GM19328 (cell line): ENCODE measurements around the gene FJX1.

Experiments used
- ATAC-seq: cut with Tn5 transposase; IDR thresholded peaks from one replicate; pipeline ENCODE4 v1.9.1; 2021; ENCODE audit warnings: mild to moderate bottlenecking, moderate library complexity; ENCODE audit not compliant: unreplicated experiment

Gene FJX1

GRCh38 chr11:35617687-35618496 is at the start of gene FJX1:
FJX1 (plus strand) TSS chr11:35618460; CDS start chr11:35618637, 177 bp downstream.
- ATAC-seq = no peak

DNA sequence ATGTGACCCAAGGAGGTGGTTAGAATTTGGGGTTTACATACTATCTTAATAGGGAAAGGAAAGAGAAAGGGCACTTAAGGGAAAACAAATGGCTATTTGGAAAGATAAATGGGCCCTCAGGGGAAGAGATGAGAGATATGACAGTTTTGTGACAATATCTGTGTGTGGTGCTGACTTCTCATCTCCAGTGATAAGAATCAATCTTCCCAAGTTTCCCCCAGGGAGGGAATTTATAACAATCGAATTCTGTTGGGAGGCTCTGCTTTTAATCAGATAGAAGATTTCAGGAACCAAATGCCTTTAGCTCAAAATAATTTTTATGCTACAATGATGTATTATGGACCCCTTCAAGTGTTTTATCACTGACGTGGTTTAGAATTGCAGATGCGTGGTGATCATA is 46.6 kb upstream of the FJX1 start:
- ATAC-seq = no peak

DNA sequence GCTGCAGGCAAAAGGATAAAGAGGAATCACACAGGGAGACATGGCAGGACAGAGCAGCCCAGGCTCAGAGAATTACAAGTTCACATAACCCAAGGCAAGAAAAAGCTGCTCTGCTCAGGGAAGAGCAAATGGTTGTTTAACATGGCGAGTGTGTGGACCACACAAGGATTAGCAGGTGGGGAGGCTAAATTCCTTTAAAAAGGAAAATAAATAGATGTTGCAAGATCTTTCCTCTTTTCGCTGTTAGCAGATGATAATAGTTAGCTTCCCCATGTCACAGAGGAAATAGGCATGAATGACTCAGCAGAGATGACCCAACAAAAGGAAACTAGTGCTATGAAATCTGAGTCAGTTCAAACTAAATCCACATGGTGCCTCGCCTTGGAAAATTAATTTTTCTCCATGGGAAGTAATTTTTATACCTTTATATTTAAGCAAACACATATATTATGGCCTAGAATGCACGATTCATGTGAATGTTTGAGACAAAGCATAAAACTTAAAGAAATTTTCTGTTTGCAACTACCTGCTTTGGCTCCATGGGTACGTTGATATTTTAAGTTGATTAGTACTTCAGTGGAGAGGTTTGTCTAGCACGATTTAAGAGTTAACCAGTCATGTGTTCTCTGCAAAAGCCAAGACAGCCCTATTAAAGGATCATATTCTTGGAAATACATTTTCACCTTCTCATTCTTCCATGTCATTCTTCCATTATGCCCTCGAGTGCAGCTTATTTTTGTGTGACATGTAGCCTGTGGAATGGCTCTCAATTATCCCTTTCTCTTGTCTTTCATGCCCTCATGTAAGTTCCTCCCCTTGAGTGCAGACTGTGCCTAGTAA is 38.5 kb upstream of the FJX1 start:
- ATAC-seq = no peak

DNA sequence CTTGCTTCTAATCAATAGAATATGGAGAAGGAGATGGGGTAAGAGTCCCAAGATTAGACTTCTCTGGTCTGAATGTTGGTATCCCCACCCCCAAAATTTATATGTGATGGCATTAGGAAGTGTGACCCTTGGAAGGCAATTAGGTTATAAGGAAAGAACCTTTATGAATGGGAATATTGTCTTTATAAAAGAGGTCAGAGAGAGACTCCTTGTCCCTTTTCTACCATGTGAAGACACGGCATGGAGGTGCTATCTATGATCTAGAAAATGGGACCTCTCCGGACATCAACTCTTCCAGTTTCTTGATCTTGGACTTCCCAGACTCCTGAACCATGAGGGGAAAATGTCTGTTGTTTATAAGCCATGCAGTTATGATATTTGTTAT is 37.9 kb upstream of the FJX1 start:
- ATAC-seq = no peak

DNA sequence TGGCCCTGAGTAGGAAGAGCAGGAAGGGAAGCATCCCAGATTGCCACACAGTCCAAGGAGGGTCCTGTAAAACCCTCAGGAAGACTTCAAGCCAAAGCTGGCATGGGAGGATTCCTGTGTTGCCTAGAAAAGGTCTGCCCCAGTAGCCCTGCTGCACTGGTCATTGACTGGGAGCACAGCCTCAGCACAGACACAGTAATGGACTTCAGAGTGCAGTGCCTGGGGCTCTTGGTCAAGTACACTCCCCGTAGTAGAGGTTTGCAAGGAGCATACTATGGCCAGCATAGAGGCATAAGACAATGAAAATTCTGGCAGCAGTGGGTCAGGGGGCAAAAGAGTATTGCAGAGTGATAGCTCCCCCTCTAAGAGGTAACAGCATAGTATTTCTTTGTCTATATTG is 36.2 kb upstream of the FJX1 start:
- no peak for ATAC-seq

DNA sequence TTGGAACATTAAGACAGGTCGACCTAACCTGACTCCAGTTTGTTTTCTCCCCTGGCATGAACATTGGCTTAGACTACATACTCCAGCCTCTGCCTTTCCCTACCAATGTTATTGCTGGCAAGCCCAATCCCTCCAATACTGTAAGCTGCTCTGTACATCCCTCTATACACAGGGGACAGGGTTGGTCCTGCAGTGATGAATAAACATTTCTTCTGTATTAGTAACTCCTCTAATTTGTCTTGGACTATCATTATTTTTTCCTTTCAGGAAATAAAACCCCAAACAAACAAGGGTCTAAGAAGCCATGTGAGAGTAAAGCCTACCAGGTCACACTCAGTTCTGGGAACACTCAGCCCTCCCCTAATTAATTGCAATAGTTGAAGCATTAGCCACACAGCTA is 35.1 kb upstream of the FJX1 start:
- no peak for ATAC-seq

GRCh38 chr11:35583843-35584242 is 34.4 kb upstream of the FJX1 start:
- no peak for ATAC-seq

- ATAC-seq = no peak
These were observed 33.9 kb upstream of the FJX1 start for GRCh38 chr11:35584321-35584720.

GRCh38 chr11:35585416-35585815 is 32.8 kb upstream of the FJX1 start:
- ATAC-seq = no peak

- no peak for ATAC-seq
These were observed 32.0 kb upstream of the FJX1 start for GRCh38 chr11:35586222-35586621.

- ATAC-seq = no peak
These were observed 30.3 kb upstream of the FJX1 start for GRCh38 chr11:35587972-35588371.

DNA sequence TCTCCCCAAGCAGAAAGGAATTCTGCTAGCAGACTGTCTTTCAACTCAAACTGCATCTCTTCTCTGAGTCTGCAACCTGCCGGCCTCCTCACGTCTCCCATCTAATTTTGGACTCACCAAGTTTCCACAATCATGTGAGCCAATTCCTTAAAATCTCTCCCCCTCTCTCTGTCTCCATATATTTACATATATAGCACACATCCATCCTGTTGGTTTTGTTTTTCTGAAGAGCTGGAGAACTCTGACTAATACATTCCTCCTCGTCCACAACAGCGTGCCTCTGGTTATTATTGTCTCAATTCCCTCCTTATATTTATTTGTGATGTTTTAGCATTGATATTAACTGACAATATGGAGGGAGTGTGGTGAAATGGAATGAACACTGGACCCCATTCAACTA is 29.6 kb upstream of the FJX1 start:
- no peak for ATAC-seq

DNA sequence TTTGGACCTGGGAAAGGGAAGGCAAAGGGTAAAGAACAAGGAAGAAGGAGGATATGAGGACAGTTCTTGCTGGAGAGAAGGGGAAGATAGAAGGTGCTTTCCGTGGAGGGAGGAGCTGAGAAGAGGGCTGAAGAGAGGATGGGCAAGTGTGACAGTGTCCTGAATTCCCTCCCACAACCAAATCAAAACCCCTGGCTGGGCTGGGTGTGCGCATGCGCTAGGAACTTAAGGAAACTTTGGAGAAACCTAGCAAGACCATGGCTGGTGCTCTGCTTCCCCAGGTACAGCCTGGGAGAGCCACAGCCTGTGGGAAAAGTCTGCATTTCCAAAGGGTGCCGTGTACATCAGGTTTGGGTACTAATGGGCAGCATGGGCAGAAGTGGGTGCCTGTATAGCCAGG is 29.0 kb upstream of the FJX1 start:
- ATAC-seq = no peak

DNA sequence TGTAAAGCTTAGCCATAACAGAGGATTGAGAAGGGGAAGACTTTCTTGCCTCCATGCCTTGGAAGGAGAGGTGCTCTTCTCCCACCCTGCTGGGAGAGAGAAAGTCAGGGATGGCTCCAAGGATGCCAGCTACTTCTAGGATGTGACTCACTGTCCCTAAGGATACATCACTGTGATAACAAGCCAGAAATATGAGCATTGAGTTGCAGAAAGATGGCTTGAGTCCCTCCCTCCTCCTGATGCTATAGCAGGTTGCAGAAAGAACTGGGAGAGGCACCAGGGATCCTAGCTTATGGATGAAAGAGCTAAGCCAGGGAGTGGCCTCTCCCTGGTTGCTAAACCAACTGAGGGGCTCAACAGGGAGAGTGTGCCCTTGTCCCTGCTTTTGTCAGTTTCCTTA is 27.8 kb upstream of the FJX1 start:
- ATAC-seq = no peak

- no peak for ATAC-seq
These were observed 25.1 kb upstream of the FJX1 start for GRCh38 chr11:35593143-35593542.

- ATAC-seq = no peak
These were observed 23.6 kb upstream of the FJX1 start for GRCh38 chr11:35594680-35595079.

DNA sequence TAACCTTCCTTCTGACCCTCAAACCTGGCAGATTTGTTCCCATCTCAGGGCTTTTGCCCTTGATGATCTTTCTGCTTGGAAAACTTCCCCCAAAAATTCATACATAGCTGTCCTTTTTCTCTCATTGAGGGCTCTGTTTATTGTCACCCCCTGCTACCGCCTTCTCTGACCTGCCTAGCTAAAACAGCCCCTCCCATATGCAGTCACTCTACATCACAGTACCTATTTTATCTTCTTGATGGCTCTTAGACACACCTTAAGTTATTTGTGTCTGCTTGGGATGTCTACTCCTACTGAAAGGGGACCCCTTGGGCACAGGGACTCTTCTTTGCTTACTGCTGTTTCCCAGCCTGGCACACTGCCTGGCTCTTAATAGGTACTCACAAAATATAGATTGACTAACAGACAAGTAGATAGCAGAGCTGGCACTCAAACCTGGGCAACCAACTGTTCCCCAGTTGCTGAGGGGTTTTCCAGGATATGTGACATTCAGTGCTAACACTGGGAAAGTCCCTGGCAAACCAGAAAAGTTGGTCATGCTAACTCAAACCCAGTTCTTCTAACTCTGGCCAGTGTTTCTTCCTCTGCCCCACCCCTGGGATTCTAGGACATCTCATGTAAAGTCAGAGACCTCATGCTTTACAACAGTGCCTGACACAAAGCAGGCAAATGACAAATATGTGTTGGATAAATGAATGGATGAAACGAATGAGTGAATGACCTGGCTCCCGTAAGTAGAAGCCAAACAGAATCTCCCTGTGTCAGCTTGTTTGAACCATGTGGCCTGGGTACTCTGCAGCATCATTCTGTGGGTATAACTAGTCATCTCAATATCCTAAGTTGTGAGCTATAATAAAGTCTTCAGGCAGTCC is 19.8 kb upstream of the FJX1 start:
- no peak for ATAC-seq

DNA sequence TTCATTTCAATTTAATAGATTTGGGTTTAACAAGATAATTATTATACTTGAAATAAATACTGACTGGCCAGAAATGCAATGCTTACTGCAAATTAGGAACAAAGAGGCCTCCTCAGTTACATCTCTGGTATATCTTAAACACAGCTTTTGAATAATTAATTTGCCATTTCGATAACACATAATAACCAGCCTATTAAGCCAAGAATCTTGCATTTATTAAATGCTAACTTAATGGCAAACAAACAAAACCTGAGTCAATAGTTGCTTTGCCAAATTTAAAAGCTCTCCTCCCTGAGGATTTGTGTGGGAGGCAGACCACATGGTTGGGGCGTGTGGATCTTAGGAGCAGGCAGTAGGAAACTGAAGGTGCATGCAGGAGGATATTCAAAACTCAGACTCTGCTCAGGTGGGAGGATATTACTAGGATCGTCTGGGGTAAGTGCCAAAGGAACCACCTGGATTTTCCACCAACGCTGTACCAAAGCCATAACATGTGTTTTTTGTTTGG is 17.9 kb upstream of the FJX1 start:
- ATAC-seq = no peak

DNA sequence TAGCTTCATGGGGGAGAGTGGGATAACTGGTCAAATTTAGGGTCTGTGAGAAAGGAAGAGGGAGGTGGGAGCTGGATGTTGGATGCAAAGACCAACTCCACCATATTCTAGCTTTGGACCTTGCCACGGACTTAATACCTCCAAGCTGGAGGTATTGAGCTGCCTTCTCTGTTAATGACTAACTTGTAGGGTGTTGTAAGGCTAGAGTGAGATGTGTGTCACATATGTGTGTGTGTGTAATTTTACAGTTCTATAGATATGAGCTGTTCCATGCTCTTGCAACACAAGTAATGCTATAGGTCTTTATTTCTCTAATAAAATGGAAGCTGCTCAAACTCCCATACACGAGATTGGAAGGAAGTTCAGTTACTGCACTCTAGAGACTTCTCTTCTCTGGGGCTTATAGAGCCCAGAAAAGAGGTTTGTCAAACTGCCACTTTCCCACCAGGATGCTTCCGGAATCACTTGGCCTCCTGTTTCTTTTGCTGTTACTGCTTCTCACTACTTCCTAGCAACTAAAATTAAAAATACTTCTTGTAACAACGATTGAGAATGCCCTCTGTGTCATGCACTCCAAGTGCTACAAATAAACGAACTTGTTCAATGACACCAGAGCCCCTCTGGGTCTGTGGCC is 16.0 kb upstream of the FJX1 start:
- ATAC-seq = no peak

DNA sequence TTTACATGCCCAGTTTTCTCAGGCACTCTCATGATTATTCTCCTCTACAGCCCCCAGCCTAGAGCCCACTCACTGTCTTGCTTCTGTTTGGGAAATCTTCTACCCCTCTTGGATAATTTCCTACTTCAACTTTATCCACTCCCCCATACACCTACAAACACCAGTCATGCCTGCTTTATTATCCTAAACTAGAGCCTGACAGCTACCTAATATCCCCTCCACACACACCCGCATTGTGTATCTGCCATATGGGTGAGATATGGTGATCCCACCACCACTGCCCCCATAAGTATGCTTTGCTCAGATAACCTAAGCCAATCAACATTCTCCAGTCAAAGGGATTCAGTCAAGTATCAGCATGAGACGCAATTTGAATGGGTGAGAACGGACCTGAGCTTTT is 15.3 kb upstream of the FJX1 start:
- no peak for ATAC-seq

- no peak for ATAC-seq
These were observed 12.6 kb upstream of the FJX1 start for GRCh38 chr11:35605706-35606105.
